Measurements from ENCODE around the gene PNKP.

Gene PNKP

GRCh38 chr19:49894879-49895565, 27.6 kb upstream of the PNKP start:
- Mint-ChIP-seq H3K4me1 (ENCODE audit: low read depth) (peaks cover 39% of the 10 kb centered on the region), H3K36me3 (ENCODE audit: low read depth) (peaks cover 4% of the 10 kb centered on the region), H3K27me3 (ENCODE audit: low read depth) (no peaks in the 10 kb centered on the region), H3K4me3 (peak overlapping the region; percentile 31), H3K9me3 (no peaks in the 10 kb centered on the region), H3K27ac (peak overlapping the region; percentile 62)

- H3K36me3 Mint-ChIP-seq (ENCODE audit: low read depth) = peaks cover 8% of the 10 kb centered on the region
- H3K4me1 Mint-ChIP-seq (ENCODE audit: low read depth) = peaks cover 39% of the 10 kb centered on the region
- H3K9me3 Mint-ChIP-seq = no peaks in the 10 kb centered on the region
- peak overlapping the region; percentile 26 for H3K27ac Mint-ChIP-seq
- no peaks in the 10 kb centered on the region for H3K27me3 Mint-ChIP-seq (ENCODE audit: low read depth)
- no peak overlapping the region for H3K4me3 Mint-ChIP-seq
These were observed 26.8 kb upstream of the PNKP start for GRCh38 chr19:49894011-49894664.

- Mint-ChIP-seq H3K4me1 (ENCODE audit: low read depth) (peaks cover 36% of the 10 kb centered on the region), H3K4me3 (peak overlapping the region; percentile 1), H3K27ac (peak overlapping the region; percentile 55), H3K9me3 (no peaks in the 10 kb centered on the region), H3K36me3 (ENCODE audit: low read depth) (peaks cover 10% of the 10 kb centered on the region), H3K27me3 (ENCODE audit: low read depth) (no peaks in the 10 kb centered on the region)
These were observed 25.3 kb upstream of the PNKP start for GRCh38 chr19:49892716-49893115.

DNA sequence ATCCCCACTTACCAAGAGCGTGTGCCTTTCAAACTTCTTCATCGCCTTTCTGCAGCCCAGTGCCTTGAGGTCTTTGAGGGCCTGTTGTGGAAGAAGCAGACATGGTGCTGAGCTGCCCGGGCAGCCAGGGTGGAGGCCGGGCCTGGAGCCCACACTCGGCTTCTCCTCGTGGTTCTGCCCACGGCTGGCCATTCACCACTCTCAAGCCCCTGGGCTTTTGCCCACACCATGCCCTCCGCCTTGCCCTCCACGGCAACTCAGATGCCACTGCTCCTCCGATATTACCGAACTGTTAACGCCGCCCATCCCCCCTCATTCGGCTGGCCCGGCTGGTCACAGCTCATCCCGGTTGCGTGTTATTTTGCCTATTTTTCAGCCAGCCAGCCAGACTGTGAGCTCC, 24.0 kb upstream of the PNKP start:
- H3K4me1 Mint-ChIP-seq (ENCODE audit: low read depth) = peaks cover 23% of the 10 kb centered on the region
- H3K4me3 Mint-ChIP-seq = peak overlapping the region; percentile 10
- H3K36me3 Mint-ChIP-seq (ENCODE audit: low read depth) = peaks cover 10% of the 10 kb centered on the region
- H3K27ac Mint-ChIP-seq = no peak overlapping the region
- no peaks in the 10 kb centered on the region for H3K9me3 Mint-ChIP-seq
- no peaks in the 10 kb centered on the region for H3K27me3 Mint-ChIP-seq (ENCODE audit: low read depth)

GRCh38 chr19:49890349-49891311, 23.3 kb upstream of the PNKP start:
- no peaks in the 10 kb centered on the region for H3K27me3 Mint-ChIP-seq (ENCODE audit: low read depth)
- peaks cover 15% of the 10 kb centered on the region for H3K4me1 Mint-ChIP-seq (ENCODE audit: low read depth)
- H3K27ac Mint-ChIP-seq = peak overlapping the region; percentile 77
- peak overlapping the region; percentile 75 for H3K4me3 Mint-ChIP-seq
- no peaks in the 10 kb centered on the region for H3K9me3 Mint-ChIP-seq
- H3K36me3 Mint-ChIP-seq (ENCODE audit: low read depth) = peaks cover 11% of the 10 kb centered on the region

DNA sequence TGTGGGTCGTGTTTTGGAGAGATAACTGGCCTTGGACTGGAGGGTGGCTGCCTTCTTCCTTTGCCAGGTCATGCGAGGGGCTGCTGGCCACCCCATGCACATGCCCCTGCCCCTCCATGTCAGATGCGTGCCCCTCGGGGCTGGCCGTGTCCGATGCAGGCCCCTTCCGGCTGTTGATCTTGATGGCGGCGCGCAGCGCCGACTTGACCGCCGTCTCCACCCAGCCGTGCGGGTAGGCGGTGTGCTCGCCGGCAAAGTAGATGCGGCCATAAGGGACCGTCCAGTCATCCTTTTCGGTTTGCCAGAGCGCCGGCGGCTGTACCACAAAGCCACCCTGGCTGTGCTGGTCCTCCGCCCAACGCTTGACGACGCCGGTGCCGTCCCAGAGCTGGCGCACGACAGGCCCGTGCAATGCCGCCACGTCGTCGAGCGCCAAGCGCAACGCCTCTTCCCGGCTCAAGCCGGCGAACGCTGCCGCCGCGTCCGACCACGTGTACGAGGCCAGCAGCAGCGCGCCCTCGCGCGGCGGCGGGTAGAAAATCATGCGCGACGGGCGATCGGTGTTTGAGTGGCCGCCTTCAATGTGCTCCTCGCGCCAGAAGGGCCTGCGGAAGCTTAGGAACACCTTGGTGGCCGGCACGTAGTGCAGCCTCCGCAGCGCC, 22.4 kb upstream of the PNKP start:
- Mint-ChIP-seq H3K36me3 (ENCODE audit: low read depth) (peaks cover 13% of the 10 kb centered on the region), H3K27me3 (ENCODE audit: low read depth) (no peaks in the 10 kb centered on the region), H3K4me1 (ENCODE audit: low read depth) (peaks cover 13% of the 10 kb centered on the region), H3K9me3 (no peaks in the 10 kb centered on the region), H3K27ac (peak overlapping the region; percentile 77), H3K4me3 (peak overlapping the region; percentile 75)

- Mint-ChIP-seq H3K36me3 (ENCODE audit: low read depth) (peaks cover 18% of the 10 kb centered on the region), H3K4me3 (no peak overlapping the region), H3K27ac (no peak overlapping the region), H3K9me3 (no peaks in the 10 kb centered on the region), H3K27me3 (ENCODE audit: low read depth) (no peaks in the 10 kb centered on the region), H3K4me1 (ENCODE audit: low read depth) (peaks cover 14% of the 10 kb centered on the region)
These were observed 21.8 kb upstream of the PNKP start for GRCh38 chr19:49889038-49889686.

DNA sequence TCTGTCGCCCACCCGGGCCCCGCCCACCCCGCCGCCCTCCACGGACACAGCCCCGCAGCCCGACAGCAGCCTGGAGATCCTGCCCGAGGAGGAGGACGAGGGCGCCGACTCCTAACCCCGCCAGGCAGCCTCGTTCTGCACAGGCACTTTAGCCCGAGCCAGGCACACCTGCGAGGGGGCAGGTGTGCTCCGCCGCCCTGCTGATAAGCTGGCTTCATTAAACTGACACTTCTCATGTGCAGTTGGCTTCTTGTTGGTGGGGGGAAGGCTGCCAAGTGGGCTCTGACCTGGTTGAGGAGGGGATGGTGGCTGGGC, 21.1 kb upstream of the PNKP start:
- no peaks in the 10 kb centered on the region for H3K27me3 Mint-ChIP-seq (ENCODE audit: low read depth)
- H3K9me3 Mint-ChIP-seq = no peaks in the 10 kb centered on the region
- peaks cover 22% of the 10 kb centered on the region for H3K36me3 Mint-ChIP-seq (ENCODE audit: low read depth)
- H3K4me1 Mint-ChIP-seq (ENCODE audit: low read depth) = peaks cover 14% of the 10 kb centered on the region
- no peak overlapping the region for H3K27ac Mint-ChIP-seq
- H3K4me3 Mint-ChIP-seq = no peak overlapping the region

GRCh38 chr19:49887665-49888509, 20.5 kb upstream of the PNKP start:
- peaks cover 25% of the 10 kb centered on the region for H3K36me3 Mint-ChIP-seq (ENCODE audit: low read depth)
- H3K4me1 Mint-ChIP-seq (ENCODE audit: low read depth) = peaks cover 11% of the 10 kb centered on the region
- H3K27me3 Mint-ChIP-seq (ENCODE audit: low read depth) = no peaks in the 10 kb centered on the region
- no peak overlapping the region for H3K4me3 Mint-ChIP-seq
- H3K27ac Mint-ChIP-seq = no peak overlapping the region
- no peaks in the 10 kb centered on the region for H3K9me3 Mint-ChIP-seq

DNA sequence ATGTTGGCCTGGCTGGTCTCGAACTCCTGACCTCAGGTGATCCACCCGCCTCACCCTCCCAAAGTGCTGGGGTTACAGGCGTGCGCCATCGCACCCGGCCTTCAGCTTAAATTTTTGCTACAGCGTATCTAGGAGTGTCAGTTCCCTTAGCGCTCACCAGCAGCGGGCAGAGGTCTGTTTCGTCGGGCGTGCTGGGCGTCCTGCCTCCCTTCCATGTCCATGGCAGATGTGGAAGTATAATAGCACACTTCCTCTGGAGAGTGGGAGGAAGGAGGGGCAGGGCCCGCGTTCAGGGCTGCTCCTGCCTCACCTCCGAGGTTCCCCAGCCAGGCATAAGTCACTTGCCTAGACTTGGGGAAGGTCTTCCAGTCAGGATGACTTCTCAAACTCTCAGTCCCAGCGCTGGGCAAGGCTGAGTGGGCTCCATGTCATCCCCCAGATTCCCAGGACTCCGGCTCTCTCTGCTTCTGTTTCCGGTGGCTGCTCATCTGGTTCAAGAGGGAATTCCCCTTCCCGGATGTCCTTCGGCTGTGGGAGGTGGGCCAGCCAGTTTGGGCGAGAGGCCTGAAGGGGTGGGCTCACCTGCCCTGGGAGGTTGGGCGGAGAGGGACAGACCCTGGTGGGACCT, 19.8 kb upstream of the PNKP start:
- H3K9me3 Mint-ChIP-seq = no peaks in the 10 kb centered on the region
- no peak overlapping the region for H3K4me3 Mint-ChIP-seq
- no peaks in the 10 kb centered on the region for H3K27me3 Mint-ChIP-seq (ENCODE audit: low read depth)
- H3K4me1 Mint-ChIP-seq (ENCODE audit: low read depth) = peaks cover 5% of the 10 kb centered on the region
- no peak overlapping the region for H3K27ac Mint-ChIP-seq
- H3K36me3 Mint-ChIP-seq (ENCODE audit: low read depth) = peaks cover 32% of the 10 kb centered on the region

DNA sequence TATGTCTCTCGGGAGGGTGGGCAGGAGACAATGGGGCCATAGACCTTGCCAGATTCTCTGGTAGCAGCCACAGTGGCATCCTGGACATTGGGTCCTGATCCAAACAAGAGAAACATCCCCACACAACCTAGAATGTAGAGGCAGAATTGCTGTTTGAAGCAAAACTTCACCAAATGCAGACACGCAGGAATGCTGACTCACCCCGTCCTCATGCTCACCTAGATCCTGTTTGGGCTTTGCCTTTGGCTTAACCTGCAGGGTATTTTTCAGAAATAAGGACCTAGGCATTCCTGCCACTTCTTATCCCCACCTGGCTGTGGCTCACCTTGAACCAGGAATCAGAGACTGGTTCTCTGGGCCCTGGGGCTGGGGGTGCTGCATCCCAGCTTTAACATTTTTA, 17.4 kb upstream of the PNKP start:
- Mint-ChIP-seq H3K27me3 (ENCODE audit: low read depth) (no peaks in the 10 kb centered on the region), H3K4me1 (ENCODE audit: low read depth) (peaks cover 2% of the 10 kb centered on the region), H3K36me3 (ENCODE audit: low read depth) (peaks cover 34% of the 10 kb centered on the region), H3K27ac (no peak overlapping the region), H3K4me3 (no peak overlapping the region), H3K9me3 (no peaks in the 10 kb centered on the region)

- H3K27ac Mint-ChIP-seq = no peak overlapping the region
- no peaks in the 10 kb centered on the region for H3K27me3 Mint-ChIP-seq (ENCODE audit: low read depth)
- H3K9me3 Mint-ChIP-seq = no peaks in the 10 kb centered on the region
- peaks cover 30% of the 10 kb centered on the region for H3K36me3 Mint-ChIP-seq (ENCODE audit: low read depth)
- peaks cover 6% of the 10 kb centered on the region for H3K4me1 Mint-ChIP-seq (ENCODE audit: low read depth)
- H3K4me3 Mint-ChIP-seq = no peak overlapping the region
These were observed 16.7 kb upstream of the PNKP start for GRCh38 chr19:49884109-49884508.

DNA sequence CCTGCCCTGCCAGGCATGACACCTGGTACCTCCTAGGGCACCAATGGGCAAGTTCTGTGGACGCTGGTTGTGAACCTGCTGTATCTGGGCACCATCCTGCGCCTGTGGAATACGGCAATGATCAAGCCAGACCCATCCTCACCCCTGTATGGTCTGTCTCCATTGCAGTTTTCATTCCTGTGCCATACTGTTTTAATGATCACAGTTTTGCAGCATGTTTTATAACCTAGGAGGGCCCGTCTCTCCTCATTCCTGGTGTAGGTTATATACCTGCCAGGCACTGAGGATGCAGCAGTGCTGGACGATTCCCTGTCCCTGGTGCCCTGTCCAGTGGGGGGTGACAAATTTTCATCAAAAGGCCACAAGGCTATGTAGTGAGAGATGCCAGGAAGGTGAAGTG, 15.7 kb upstream of the PNKP start:
- Mint-ChIP-seq H3K36me3 (ENCODE audit: low read depth) (peaks cover 29% of the 10 kb centered on the region), H3K9me3 (no peaks in the 10 kb centered on the region), H3K4me3 (no peak overlapping the region), H3K27ac (no peak overlapping the region), H3K4me1 (ENCODE audit: low read depth) (peaks cover 14% of the 10 kb centered on the region), H3K27me3 (ENCODE audit: low read depth) (no peaks in the 10 kb centered on the region)

Measured in T-helper 1 cell treated with Interleukin-12 subunit alpha and Interleukin-12 subunit beta and Interleukin-4 antibody, amounts not matched to agents 30 μg/mL and 1 μg/mL, for 36 hours (primary cell).